Astrocyte (in vitro differentiated cells and primary cell): Measurements from ENCODE around the gene NPEPL1. TPM values are rescaled to one million over a fixed set of nuclear protein-coding genes. Genes with fewer than 3 reads are reported as not detected.

Experiments used
- DNase-seq: peaks from one replicate; pipeline ENCODE4 v3.0.0-alpha.2; 2010; ENCODE audit warnings: low read depth
- FAIRE-seq: peaks from 2 replicates; lab custom pipeline; 2011; peaks lifted over from hg19 to GRCh38; lab: Jason Lieb, UNC
- H2AFZ ChIP-seq: 2 replicates; pipeline ENCODE4 v1.6.0; 2012; ENCODE audit warnings: low read depth, low read length, inconsistent platforms
- H3K27ac ChIP-seq: 2 replicates; pipeline ENCODE4 v1.5.1; 2011; ENCODE audit warnings: low read depth, low read length, inconsistent platforms
- H3K27me3 ChIP-seq: 2 replicates; pipeline ENCODE4 v1.6.0; 2011; ENCODE audit warnings: low read length, inconsistent platforms; ENCODE audit not compliant: insufficient read depth
- H3K36me3 ChIP-seq: 2 replicates; pipeline ENCODE4 v1.5.1; 2011; ENCODE audit warnings: low read length, inconsistent platforms; ENCODE audit not compliant: insufficient read depth
- H3K4me1 ChIP-seq: 2 replicates; pipeline ENCODE4 v1.5.1; 2011; ENCODE audit warnings: low read length, inconsistent platforms; ENCODE audit not compliant: insufficient read depth
- H3K4me2 ChIP-seq: 2 replicates; pipeline ENCODE4 v1.6.0; 2012; ENCODE audit warnings: low read length, inconsistent platforms
- H3K4me3 ChIP-seq: 2 replicates; pipeline ENCODE4 v1.5.1; 2011; ENCODE audit warnings: low read depth, mild to moderate bottlenecking, low read length, inconsistent platforms; ENCODE audit not compliant: insufficient read depth
- H3K79me2 ChIP-seq: 2 replicates; pipeline ENCODE4 v1.6.0; 2012; ENCODE audit warnings: mild to moderate bottlenecking, low read length, inconsistent platforms; ENCODE audit not compliant: insufficient read depth
- H3K9ac ChIP-seq: 2 replicates; pipeline ENCODE4 v1.6.0; 2012; ENCODE audit warnings: mild to moderate bottlenecking, low read length, inconsistent platforms
- H3K9me3 ChIP-seq: 2 replicates; pipeline ENCODE4 v1.5.1; 2012; ENCODE audit warnings: low read depth, mild to moderate bottlenecking, low read length, inconsistent platforms; ENCODE audit not compliant: insufficient read depth
- H4K20me1 ChIP-seq: 2 replicates; pipeline ENCODE4 v1.6.0; 2012; ENCODE audit warnings: low read length, inconsistent platforms; ENCODE audit not compliant: insufficient read depth
- H3K27ac Mint-ChIP-seq: one replicate; pipeline ENCODE4 v1.8.0; 2021; ENCODE audit warnings: mild to moderate bottlenecking, mixed read lengths; ENCODE audit not compliant: unreplicated experiment
- H3K27me3 Mint-ChIP-seq: one replicate; pipeline ENCODE4 v1.8.0; 2021; ENCODE audit warnings: low read depth, mixed read lengths; ENCODE audit not compliant: unreplicated experiment
- H3K36me3 Mint-ChIP-seq: one replicate; pipeline ENCODE4 v1.8.0; 2021; ENCODE audit warnings: low read depth, mixed read lengths; ENCODE audit not compliant: unreplicated experiment
- H3K4me1 Mint-ChIP-seq: one replicate; pipeline ENCODE4 v1.8.0; 2021; ENCODE audit warnings: low read depth, mixed read lengths; ENCODE audit not compliant: unreplicated experiment
- H3K4me3 Mint-ChIP-seq: one replicate; pipeline ENCODE4 v1.8.0; 2021; ENCODE audit warnings: mild to moderate bottlenecking, moderate library complexity, mixed read lengths; ENCODE audit not compliant: unreplicated experiment
- H3K9me3 Mint-ChIP-seq: one replicate; pipeline ENCODE4 v1.8.0; 2021; ENCODE audit warnings: mild to moderate bottlenecking, mixed read lengths; ENCODE audit not compliant: unreplicated experiment
- EZH2 ChIP-seq: IDR thresholded peaks from 2 replicates; pipeline ENCODE4 v1.6.1; 2012; ENCODE audit warnings: mild to moderate bottlenecking, low read length, inconsistent platforms; ENCODE audit not compliant: insufficient read depth
- total RNA-seq: library from RNA; stranded (reverse); gene quantifications from 2 replicates; pipeline ENCODE4 v1.2.1, GENCODE V29; 2021
- TF ChIP-seq, protein P1 (sequence below): IDR thresholded peaks from 2 replicates; pipeline ENCODE4 v1.5.1; 2011; ENCODE audit warnings: low read depth, mild to moderate bottlenecking, inconsistent platforms, low read length, moderate library complexity; ENCODE audit not compliant: insufficient read depth

NPEPL1 gene
- total RNA-seq, 1 donor from 2014 or later = 27.1 TPM

DNA sequence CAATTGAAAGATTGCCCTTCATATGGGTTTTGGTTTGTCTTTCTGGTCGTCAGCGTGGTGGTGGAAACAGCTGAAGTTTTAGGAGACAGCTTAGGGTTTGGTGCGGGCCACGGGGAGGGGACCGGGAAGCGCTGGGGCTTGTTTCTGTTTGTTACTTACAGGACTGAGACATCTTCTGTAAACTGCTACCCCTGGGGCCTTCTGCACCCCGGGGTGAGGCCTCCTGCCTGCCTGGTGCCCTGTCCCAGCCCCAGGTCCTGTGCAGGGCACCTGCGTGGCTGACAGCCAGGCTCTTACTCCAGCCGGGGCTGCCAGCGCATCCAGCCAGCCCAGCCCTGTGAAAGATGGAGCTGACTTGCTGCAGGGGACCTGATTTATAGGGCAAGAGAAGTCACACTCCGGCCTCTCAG, 22.8 kb downstream of the NPEPL1 start:
- no peaks in the 10 kb centered on the region for H3K36me3 ChIP-seq
- Mint-ChIP-seq H3K4me1 (no peaks in the 10 kb centered on the region), H3K27ac (no peak overlapping the region), H3K27me3 (peaks cover 11% of the 10 kb centered on the region), H3K4me3 (no peak overlapping the region), H3K36me3 (no peaks in the 10 kb centered on the region), H3K9me3 (no peaks in the 10 kb centered on the region)
- peaks cover 4% of the 10 kb centered on the region for H3K27me3 ChIP-seq
- H3K4me2 ChIP-seq = no peak overlapping the region
- no peak overlapping the region for H3K27ac ChIP-seq
- H3K9me3 ChIP-seq = no peaks in the 10 kb centered on the region
- H3K4me1 ChIP-seq = no peaks in the 10 kb centered on the region
- H2AFZ ChIP-seq = no peak overlapping the region
- H4K20me1 ChIP-seq = no peaks in the 10 kb centered on the region
- H3K4me3 ChIP-seq = no peak overlapping the region
- no peak overlapping the region for H3K9ac ChIP-seq
- no peaks in the 10 kb centered on the region for H3K79me2 ChIP-seq
- TF ChIP-seq EZH2 = no peak
- TF ChIP-seq, protein P1, sequence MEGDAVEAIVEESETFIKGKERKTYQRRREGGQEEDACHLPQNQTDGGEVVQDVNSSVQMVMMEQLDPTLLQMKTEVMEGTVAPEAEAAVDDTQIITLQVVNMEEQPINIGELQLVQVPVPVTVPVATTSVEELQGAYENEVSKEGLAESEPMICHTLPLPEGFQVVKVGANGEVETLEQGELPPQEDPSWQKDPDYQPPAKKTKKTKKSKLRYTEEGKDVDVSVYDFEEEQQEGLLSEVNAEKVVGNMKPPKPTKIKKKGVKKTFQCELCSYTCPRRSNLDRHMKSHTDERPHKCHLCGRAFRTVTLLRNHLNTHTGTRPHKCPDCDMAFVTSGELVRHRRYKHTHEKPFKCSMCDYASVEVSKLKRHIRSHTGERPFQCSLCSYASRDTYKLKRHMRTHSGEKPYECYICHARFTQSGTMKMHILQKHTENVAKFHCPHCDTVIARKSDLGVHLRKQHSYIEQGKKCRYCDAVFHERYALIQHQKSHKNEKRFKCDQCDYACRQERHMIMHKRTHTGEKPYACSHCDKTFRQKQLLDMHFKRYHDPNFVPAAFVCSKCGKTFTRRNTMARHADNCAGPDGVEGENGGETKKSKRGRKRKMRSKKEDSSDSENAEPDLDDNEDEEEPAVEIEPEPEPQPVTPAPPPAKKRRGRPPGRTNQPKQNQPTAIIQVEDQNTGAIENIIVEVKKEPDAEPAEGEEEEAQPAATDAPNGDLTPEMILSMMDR = no peak
- no peak for FAIRE-seq
- DNase-seq = no peak

DNA sequence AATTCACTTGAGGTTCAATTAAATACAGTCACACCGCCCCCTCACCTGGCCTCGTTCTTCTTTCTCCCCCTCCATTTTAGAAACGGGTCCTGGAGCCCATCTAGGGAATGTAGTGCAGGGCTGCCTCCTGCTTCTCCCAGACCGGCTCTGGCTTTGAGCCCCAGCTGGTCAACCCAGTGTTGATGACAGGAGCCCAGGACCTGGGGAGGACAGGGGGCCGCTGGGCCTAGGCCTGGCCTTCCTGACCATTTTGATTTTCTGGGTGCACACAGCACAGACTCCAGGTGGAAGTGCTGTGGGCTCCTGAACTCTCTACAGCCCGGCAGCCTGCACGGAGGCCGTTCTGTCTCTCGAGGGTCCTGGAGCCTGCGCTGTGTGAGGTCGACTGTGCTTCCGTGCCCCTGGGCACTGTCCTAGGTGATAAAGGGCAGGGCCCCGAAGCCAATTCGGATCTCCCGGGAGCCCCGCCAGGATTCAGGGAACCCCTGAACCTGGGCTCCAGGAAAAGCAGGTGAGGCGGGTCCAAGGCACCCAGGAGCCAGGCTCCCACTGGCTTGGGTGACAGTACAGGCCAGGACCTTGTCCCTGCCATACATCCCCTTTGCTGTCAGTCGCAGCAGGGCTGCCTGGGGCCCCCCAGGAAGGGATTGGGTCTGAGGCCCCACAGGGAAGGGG, 23.3 kb downstream of the NPEPL1 start:
- Histone ChIP-seq H3K9ac (no peak overlapping the region), H3K79me2 (no peaks in the 10 kb centered on the region), H3K4me2 (no peak overlapping the region), H3K36me3 (no peaks in the 10 kb centered on the region), H2AFZ (no peak overlapping the region), H3K27me3 (peaks cover 7% of the 10 kb centered on the region), H4K20me1 (no peaks in the 10 kb centered on the region), H3K4me3 (no peak overlapping the region), H3K9me3 (no peaks in the 10 kb centered on the region), H3K27ac (no peak overlapping the region), H3K4me1 (no peaks in the 10 kb centered on the region)
- Mint-ChIP-seq H3K4me3 (no peak overlapping the region), H3K36me3 (no peaks in the 10 kb centered on the region), H3K9me3 (no peaks in the 10 kb centered on the region), H3K4me1 (no peaks in the 10 kb centered on the region), H3K27ac (no peak overlapping the region), H3K27me3 (peaks cover 13% of the 10 kb centered on the region)
- DNase-seq = no peak
- no peak for FAIRE-seq
- TF ChIP-seq EZH2 = no peak
- TF ChIP-seq, protein P1 = no peak
